GM08714 (cell line): ENCODE data around the gene KRT81.
"Not testable (repeated sequence)": the region's sequence is repeated elsewhere in the genome, so short reads cannot be mapped to it uniquely, and the experiment has no call there.

Source experiments
- H3K4me3 ChIP-seq: fragments of 200-500 bp; sonication (Bioruptor generic); 2 replicates; pipeline ENCODE4 v1.5.1; 2014; ENCODE audit warnings: mild to moderate bottlenecking, low read length, inconsistent platforms
- ZNF274 ChIP-seq: IDR thresholded peaks from 2 replicates; pipeline ENCODE4 v1.6.1; 2012; ENCODE audit warnings: mild to moderate bottlenecking, low read depth, low read length

KRT81 gene

GRCh38 chr12:52243259-52243855, 48.0 kb downstream of the KRT81 start:
- H3K4me3 ChIP-seq = no peak overlapping the region
- TF ChIP-seq ZNF274 = no peak

- TF ChIP-seq ZNF274 = no peak
- H3K4me3 ChIP-seq = no peak overlapping the region
These were observed 48.7 kb downstream of the KRT81 start for GRCh38 chr12:52242442-52243258.

- no peak for TF ChIP-seq ZNF274
- H3K4me3 ChIP-seq = no peak overlapping the region
These were observed 50.0 kb downstream of the KRT81 start for GRCh38 chr12:52241205-52241842.

- not testable (repeated sequence) for H3K4me3 ChIP-seq
These were observed 51.1 kb downstream of the KRT81 start for GRCh38 chr12:52240247-52240646.

GRCh38 chr12:52239767-52240166, 51.6 kb downstream of the KRT81 start:
- no peak overlapping the region for H3K4me3 ChIP-seq
- TF ChIP-seq ZNF274 = no peak

- no peak for TF ChIP-seq ZNF274
These were observed 52.3 kb downstream of the KRT81 start for GRCh38 chr12:52238916-52239646.

GRCh38 chr12:52238207-52238840, 53.0 kb downstream of the KRT81 start:
- TF ChIP-seq ZNF274 = no peak

More at GRCh38 chr12:52238916-52239646, 52.3 kb downstream of the KRT81 start:
- no peak overlapping the region for H3K4me3 ChIP-seq

GRCh38 chr12:52236386-52237050, 54.8 kb downstream of the KRT81 start:
- TF ChIP-seq ZNF274 = no peak
- H3K4me3 ChIP-seq = no peak overlapping the region

More at GRCh38 chr12:52238207-52238840, 53.0 kb downstream of the KRT81 start:
- H3K4me3 ChIP-seq = no peak overlapping the region
